Lower lobe of right lung (tissue), 2 donors: ENCODE data around the gene PCDHGA6. TPM values are rescaled to one million over a fixed set of nuclear protein-coding genes. Genes with fewer than 3 reads are reported as not detected.
"Not testable (repeated sequence)": the region's sequence is repeated elsewhere in the genome, so short reads cannot be mapped to it uniquely, and the experiment has no call there.

Source experiments
- ATAC-seq, 2 donors: fragments of 200-7000 bp; cut with Tn5 transposase; one replicate each; pipeline ENCODE4 v1.9.1; 2020 to 2022; ENCODE audit warnings: mild to moderate bottlenecking in 2 of 2, moderate library complexity in 2 of 2
- DNase-seq: peaks from one replicate; pipeline ENCODE4 v3.0.0-alpha.2; 2020
- H3K27ac ChIP-seq: fragments of 200-600 bp; one replicate; pipeline ENCODE4 v1.8.0; 2022
- H3K27me3 ChIP-seq: fragments of 200-600 bp; one replicate; pipeline ENCODE4 v1.8.0; 2022; ENCODE audit warnings: low read depth
- H3K36me3 ChIP-seq: fragments of 200-600 bp; one replicate; pipeline ENCODE4 v1.8.0; 2022; ENCODE audit warnings: mild to moderate bottlenecking
- H3K4me1 ChIP-seq: fragments of 200-600 bp; one replicate; pipeline ENCODE4 v1.8.0; 2022
- H3K4me3 ChIP-seq: fragments of 200-600 bp; one replicate; pipeline ENCODE4 v1.8.0; 2022; ENCODE audit warnings: mild to moderate bottlenecking
- H3K9me3 ChIP-seq: fragments of 200-600 bp; one replicate; pipeline ENCODE4 v1.8.0; 2022
- intact Hi-C: fragments of 100-400 bp; cut with DNase I; formaldehyde crosslinking; loops from one replicate; pipeline ENCODE4 v1.11.0; 2022
- total RNA-seq: library from RNA; stranded (reverse); fragmentation: NEBNext Ultra II Directional; extraction: Animal tissue kit (Norgen Biotek cat#: 25700); gene quantifications from one replicate; pipeline ENCODE4 v1.2.1, GENCODE V29; 2021
- TF ChIP-seq, protein P1 (sequence below): fragments of 200-600 bp; IDR thresholded peaks from one replicate; pipeline ENCODE4 v1.8.0; 2022; ENCODE audit warnings: antibody characterized with exemption, mild to moderate bottlenecking
- donor health status: DM: no; HTN: yes; CAD: no; lungs with severe emphysema.

Gene PCDHGA6
- total RNA-seq, 1 donor from 2014 or later, result 3.2 TPM

DNA sequence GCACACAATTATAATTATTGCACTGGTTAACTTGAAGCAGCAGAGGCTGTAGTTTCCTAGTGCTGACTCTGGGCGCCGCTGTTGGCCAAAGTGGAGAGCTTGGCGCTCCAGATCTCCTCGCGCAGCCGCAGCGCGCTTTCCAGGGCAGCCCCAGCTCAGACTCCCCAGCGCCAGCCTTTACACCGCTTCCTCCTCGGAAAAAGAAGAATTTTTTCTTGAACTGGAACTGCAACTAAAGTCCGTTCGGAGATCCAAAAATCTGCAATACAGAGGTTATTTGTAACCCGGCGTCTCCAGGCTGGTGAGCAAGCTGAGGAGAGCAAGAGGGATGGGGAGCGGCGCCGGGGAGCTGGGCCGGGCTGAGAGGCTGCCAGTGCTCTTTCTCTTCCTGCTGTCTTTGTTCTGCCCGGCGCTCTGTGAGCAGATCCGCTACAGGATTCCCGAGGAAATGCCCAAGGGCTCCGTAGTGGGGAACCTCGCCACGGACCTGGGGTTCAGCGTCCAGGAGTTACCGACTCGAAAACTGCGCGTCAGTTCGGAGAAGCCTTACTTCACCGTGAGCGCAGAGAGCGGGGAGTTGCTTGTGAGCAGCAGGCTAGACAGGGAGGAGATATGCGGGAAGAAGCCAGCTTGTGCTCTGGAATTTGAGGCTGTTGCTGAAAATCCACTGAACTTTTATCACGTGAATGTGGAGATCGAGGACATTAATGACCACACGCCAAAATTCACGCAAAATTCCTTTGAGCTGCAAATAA, 14.0 kb downstream of the PCDHGA6 start, which contains the start of gene PCDHGB4:
Gene PCDHGB4 (plus strand): TSS at position 142 of the 755 bp plus-strand sequence. CDS start 187 bp downstream, at position 329.
- TF ChIP-seq, protein P1, sequence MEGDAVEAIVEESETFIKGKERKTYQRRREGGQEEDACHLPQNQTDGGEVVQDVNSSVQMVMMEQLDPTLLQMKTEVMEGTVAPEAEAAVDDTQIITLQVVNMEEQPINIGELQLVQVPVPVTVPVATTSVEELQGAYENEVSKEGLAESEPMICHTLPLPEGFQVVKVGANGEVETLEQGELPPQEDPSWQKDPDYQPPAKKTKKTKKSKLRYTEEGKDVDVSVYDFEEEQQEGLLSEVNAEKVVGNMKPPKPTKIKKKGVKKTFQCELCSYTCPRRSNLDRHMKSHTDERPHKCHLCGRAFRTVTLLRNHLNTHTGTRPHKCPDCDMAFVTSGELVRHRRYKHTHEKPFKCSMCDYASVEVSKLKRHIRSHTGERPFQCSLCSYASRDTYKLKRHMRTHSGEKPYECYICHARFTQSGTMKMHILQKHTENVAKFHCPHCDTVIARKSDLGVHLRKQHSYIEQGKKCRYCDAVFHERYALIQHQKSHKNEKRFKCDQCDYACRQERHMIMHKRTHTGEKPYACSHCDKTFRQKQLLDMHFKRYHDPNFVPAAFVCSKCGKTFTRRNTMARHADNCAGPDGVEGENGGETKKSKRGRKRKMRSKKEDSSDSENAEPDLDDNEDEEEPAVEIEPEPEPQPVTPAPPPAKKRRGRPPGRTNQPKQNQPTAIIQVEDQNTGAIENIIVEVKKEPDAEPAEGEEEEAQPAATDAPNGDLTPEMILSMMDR, result peak; percentile 37
- H3K4me1 ChIP-seq, H3K36me3 ChIP-seq, intact Hi-C loops, DNase-seq, H3K27ac ChIP-seq: not testable (repeated sequence)
- Histone ChIP-seq H3K9me3 (peaks cover 84% of the 10 kb centered on the region), H3K27me3 (peaks cover 21% of the 10 kb centered on the region), H3K4me3 (peak within 1 kb of the TSS; percentile 26)
- ATAC-seq, result peak; percentile 78 to 93

DNA sequence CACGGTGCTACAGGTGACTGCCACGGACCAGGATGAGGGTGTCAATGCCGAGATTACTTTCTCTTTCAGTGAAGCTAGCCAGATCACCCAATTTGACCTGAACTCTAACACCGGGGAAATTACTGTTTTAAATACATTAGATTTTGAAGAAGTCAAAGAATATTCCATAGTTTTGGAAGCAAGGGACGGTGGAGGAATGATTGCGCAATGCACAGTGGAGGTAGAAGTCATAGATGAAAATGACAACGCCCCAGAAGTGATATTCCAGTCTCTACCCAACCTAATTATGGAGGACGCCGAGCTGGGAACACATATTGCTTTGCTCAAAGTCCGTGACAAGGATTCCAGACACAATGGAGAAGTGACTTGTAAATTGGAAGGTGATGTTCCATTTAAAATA, 15.0 kb downstream of the PCDHGA6 start:
- Histone ChIP-seq H3K9me3 (peaks cover 84% of the 10 kb centered on the region), H3K27ac (no peak overlapping the region), H3K4me3 (no peak overlapping the region), H3K36me3 (no peaks in the 10 kb centered on the region), H3K27me3 (peaks cover 23% of the 10 kb centered on the region), H3K4me1 (no peaks in the 10 kb centered on the region)
- TF ChIP-seq, protein P1, result no peak
- DNase-seq (no peak), ATAC-seq (no peak)
- intact Hi-C loops, result no loop called here

DNA sequence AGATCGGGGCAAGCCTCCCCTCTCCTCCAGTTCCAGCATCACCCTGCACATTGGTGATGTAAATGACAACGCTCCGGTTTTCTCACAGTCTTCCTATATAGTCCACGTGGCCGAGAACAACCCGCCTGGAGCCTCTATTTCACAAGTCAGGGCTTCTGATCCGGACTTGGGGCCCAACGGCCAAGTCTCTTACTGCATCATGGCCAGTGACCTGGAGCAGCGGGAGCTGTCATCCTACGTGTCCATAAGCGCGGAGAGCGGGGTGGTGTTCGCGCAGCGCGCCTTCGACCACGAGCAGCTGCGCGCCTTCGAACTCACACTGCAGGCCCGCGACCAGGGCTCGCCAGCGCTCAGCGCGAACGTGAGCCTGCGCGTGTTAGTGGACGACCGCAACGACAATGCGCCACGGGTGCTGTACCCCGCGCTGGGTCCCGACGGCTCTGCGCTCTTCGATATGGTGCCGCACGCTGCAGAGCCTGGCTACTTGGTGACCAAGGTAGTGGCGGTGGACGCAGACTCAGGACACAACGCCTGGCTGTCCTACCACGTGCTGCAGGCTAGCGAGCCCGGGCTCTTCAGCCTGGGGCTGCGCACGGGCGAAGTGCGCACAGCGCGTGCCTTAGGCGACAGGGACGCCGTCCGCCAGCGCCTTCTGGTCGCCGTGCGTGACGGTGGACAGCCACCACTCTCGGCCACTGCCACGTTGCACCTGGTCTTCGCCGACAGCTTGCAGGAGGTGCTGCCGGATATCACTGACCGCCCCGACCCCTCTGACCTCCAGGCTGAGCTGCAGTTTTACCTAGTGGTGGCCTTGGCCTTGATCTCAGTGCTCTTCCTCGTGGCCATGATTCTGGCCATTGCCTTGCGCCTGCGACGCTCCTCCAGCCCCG, 15.7 kb downstream of the PCDHGA6 start:
- peaks cover 83% of the 10 kb centered on the region for H3K9me3 ChIP-seq
- no peak for ATAC-seq
- no peaks in the 10 kb centered on the region for H3K4me1 ChIP-seq
- peaks cover 27% of the 10 kb centered on the region for H3K27me3 ChIP-seq
- TF ChIP-seq, protein P1, result no peak
- no peak overlapping the region for H3K4me3 ChIP-seq
- intact Hi-C loops, result no loop called here
- no peak overlapping the region for H3K27ac ChIP-seq
- no peaks in the 10 kb centered on the region for H3K36me3 ChIP-seq
- no peak for DNase-seq

DNA sequence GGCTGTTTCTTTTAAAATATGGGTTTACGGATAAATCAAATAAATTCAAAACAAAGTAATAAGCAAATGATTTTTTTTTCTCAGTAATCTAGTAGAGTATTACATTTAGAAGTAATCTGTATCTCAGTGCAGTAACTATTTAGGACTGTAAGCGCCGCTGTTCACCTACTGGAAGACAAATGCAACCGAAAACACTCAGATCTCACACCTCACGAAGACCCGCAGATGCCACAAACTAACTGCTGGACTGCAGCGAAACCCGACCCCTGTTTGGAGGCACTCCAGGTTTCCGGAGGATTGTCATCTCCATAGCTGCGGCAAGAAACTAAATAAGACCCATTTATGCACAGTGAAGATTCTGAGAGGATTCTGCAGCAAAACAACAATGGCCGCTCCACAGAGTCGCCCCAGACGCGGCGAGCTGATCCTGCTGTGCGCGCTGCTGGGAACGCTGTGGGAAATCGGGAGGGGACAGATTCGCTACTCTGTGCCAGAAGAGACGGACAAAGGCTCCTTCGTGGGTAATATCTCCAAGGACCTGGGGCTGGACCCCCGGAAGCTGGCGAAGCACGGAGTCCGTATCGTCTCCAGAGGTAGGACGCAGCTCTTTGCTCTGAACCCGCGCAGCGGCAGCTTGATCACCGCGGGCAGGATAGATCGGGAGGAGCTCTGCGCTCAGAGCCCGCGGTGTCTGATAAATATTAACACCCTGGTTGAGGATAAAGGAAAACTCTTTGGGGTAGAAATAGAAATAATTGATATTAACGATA, 18.9 kb downstream of the PCDHGA6 start, which contains the start of gene PCDHGA8:
Gene PCDHGA8 (plus strand): TSS at position 205 of the 770 bp plus-strand sequence. CDS start 181 bp downstream, at position 386.
- intact Hi-C loops, result no loop called here
- peaks cover 48% of the 10 kb centered on the region for H3K27me3 ChIP-seq
- peaks cover 77% of the 10 kb centered on the region for H3K9me3 ChIP-seq
- H3K4me3 ChIP-seq, result no peak within 1 kb of the TSS
- no peaks in the 10 kb centered on the region for H3K4me1 ChIP-seq
- ATAC-seq, result no peak
- no peak for DNase-seq
- TF ChIP-seq, protein P1, result no peak
- no peak within 1 kb of the TSS for H3K27ac ChIP-seq
- H3K36me3 ChIP-seq, result no peaks in the 10 kb centered on the region

DNA sequence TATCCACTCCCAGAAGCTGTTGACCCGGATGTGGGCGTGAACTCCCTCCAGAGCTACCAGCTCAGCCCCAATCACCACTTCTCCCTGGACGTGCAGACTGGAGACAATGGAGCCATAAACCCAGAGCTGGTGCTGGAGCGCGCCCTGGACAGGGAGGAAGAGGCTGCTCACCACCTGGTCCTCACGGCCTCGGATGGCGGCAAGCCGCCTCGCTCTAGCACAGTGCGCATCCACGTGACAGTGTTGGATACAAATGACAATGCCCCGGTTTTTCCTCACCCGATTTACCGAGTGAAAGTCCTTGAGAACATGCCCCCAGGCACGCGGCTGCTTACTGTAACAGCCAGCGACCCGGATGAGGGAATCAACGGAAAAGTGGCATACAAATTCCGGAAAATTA, 19.6 kb downstream of the PCDHGA6 start:
- ATAC-seq (no peak), DNase-seq (no peak)
- TF ChIP-seq, protein P1, result no peak
- Histone ChIP-seq H3K4me3 (no peak overlapping the region), H3K27me3 (peaks cover 48% of the 10 kb centered on the region), H3K27ac (no peak overlapping the region), H3K36me3 (no peaks in the 10 kb centered on the region), H3K9me3 (peaks cover 79% of the 10 kb centered on the region), H3K4me1 (no peaks in the 10 kb centered on the region)
- intact Hi-C loops, result no loop called here

DNA sequence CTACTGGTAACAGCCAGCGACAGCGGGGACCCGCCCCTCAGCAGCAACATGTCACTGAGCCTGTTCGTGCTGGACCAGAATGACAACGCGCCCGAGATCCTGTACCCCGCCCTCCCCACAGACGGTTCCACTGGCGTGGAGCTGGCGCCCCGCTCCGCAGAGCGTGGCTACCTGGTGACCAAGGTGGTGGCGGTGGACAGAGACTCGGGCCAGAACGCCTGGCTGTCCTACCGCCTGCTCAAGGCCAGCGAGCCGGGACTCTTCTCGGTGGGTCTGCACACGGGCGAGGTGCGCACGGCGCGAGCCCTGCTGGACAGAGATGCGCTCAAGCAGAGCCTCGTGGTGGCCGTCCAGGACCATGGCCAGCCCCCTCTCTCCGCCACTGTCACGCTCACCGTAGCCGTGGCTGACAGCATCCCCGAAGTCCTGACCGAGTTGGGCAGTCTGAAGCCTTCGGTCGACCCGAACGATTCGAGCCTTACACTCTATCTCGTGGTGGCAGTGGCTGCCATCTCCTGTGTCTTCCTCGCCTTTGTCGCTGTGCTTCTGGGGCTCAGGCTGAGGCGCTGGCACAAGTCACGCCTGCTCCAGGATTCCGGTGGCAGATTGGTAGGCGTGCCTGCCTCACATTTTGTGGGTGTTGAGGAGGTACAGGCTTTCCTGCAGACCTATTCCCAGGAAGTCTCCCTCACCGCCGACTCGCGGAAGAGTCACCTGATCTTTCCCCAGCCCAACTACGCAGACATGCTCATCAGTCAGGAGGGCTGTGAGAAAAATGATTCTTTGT, 20.9 kb downstream of the PCDHGA6 start:
- H3K4me1 ChIP-seq, DNase-seq, H3K27ac ChIP-seq, ATAC-seq, H3K36me3 ChIP-seq, intact Hi-C loops, H3K4me3 ChIP-seq: not testable (repeated sequence)
- peaks cover 53% of the 10 kb centered on the region for H3K27me3 ChIP-seq
- H3K9me3 ChIP-seq, result peaks cover 77% of the 10 kb centered on the region
